Subcutaneous adipose tissue (tissue), 4 donors: ENCODE measurements around the gene WDR62. TPM values are rescaled to one million over a fixed set of nuclear protein-coding genes. Genes with fewer than 3 reads are reported as not detected.

Experiments
- CTCF ChIP-seq: fragments of 450-650 bp; IDR thresholded peaks from one replicate; pipeline ENCODE4 v1.5.1; 2016; ENCODE audit warnings: low read depth, mild to moderate bottlenecking, control low read depth, antibody characterized with exemption, moderate library complexity
- total RNA-seq, 4 donors: library from RNA; depleted of rRNA; stranded (reverse); fragments of >200 nt; gene quantifications; one replicate each; pipeline ENCODE4 v1.1.0, GENCODE V29; 2016

The WDR62 gene
- total RNA-seq, 4 donors from 2014 or later: 0.34 to 1.1 (median 0.44) TPM; not detected in 1

GRCh38 chr19:36099166-36099785 lies 44.6 kb downstream of the WDR62 start:
- no peak for TF ChIP-seq CTCF

GRCh38 chr19:36100476-36100875 lies 45.8 kb downstream of the WDR62 start:
- TF ChIP-seq CTCF: no peak

DNA sequence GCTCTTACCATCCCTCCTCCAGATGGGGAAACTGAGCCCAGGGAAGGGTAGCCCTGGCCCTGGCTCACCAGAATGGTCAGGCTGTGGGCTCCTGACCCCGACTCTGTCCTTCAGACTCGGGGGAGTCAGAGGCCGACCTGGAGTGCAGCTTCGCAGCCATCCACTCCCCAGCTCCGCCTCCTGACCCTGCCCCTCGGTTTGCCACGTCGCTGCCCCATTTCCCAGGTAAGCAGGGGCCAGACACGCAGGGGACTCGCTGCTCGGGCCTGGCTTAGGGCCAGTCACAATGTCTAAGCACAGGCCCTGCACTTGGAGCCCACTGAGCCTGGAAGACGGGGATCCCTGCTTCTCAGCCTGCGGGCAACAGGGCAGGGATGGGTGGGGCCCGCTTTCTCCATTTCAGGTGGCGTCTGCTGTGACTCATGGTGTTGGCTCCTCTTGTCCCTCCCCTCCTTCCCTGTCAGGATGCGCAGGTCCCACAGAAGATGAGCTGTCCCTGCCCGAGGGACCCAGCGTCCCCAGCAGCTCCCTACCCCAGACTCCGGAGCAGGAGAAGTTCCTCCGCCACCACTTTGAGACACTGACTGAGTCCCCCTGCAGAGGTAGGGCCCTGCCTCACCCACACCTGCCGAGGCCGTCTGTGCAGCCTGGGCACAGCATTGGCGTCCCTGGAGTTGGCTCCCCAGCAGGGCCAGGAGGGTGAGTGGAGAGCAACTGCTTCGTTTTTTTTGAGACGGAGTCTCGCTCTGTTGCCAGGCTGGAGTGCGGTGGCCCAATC lies 47.0 kb downstream of the WDR62 start:
- TF ChIP-seq CTCF: no peak

DNA sequence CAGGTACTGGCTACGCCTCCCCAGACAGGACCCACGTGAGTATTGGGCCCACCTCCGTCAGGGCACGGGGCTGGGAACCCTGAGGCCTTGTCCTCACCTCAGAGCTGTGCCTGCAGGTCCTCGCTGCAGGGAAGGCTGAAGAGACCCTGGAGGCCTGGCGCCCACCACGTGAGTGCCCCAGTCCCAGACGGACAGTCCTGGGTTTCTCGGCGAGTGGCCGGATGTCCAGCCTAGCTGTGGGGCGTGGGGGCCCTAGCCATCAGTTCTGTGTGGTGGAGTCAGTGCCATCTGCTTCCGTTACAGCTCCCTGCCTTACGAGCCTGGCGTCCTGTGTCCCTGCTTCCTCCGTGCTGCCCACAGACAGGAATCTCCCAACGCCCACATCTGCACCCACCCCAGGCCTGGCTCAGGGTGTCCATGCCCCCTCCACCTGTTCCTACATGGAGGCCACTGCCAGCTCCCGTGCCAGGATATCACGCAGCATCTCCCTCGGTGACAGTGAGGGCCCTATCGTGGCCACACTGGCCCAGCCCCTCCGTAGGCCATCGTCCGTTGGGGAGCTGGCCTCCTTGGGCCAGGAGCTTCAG lies 48.4 kb downstream of the WDR62 start:
- no peak for TF ChIP-seq CTCF

DNA sequence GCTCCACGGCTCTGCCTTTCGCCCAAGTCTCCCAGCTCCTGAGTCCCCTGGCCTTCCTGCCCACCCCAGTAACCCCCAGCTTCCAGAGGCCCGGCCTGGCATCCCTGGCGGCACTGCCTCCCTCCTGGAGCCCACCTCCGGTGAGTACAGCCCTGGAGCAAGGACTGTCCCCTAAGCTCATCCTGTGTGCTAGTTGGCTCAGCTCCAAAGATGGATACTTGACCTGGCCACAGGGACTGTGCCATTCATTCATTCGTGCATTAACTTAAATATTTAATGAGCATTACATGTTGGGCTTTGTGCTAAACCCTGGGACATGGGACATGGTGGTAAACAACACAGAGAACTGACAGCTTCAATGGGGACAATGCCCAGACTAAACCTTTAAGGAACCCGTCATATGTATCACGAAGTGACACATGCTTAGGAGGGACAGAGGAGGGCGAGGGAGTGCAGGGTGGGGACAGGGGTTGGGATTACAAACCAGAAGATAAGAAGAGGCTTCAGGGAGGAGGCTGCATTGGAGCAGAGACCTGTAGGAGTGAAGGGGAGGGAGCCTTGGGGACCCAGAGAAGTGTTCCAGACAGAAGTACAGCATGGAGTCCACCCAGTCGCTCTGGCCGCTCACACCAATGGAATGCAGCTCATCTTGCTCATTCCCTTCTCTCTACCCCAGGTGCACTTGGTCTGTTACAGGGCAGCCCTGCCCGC lies 49.3 kb downstream of the WDR62 start:
- TF ChIP-seq CTCF: no peak

DNA sequence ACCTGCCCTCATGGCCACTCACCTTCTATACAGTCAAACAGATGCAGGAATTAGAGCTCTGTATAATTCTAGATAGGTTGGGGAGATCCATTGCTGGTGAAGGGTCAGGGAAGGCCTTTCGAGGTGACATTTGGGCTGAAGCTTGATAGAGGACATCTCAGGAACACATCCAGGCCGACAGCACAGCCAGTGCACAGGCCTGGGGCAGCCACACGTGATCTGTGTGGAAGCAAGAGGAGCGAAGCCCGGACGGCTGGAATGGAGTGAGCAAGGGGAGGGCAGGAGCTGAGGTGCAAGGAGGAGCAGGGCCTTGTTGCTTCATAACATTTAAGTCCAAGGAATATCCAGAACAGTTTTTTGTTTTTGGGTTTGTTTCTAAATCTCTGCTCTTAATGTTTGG lies 51.7 kb downstream of the WDR62 start:
- no peak for TF ChIP-seq CTCF

- no peak for TF ChIP-seq CTCF
Observed at GRCh38 chr19:36106991-36107390, 52.3 kb downstream of the WDR62 start.
